Lung (tissue), 12 donors: ENCODE measurements around the gene GLIS1. TPM values are rescaled to one million over a fixed set of nuclear protein-coding genes. Genes with fewer than 3 reads are reported as not detected.

Experiments
- ATAC-seq: fragments of 200-7000 bp; cut with Tn5 transposase; one replicate; pipeline ENCODE4 v1.9.1; 2020; ENCODE audit warnings: moderate number of reproducible peaks; ENCODE audit not compliant: insufficient read depth, low FRiP score
- DNase-seq, 3 donors: peaks; one replicate each; pipeline ENCODE4 v3.0.0-alpha.2; 2013 to 2017
- H3K27ac ChIP-seq, 2 donors: one replicate each; pipeline ENCODE4 v1.5.1; 2013; ENCODE audit warnings: mild to moderate bottlenecking in 2 of 2, moderate library complexity in 2 of 2, control low read depth in 1 of 2, inconsistent platforms in 1 of 2, low read depth in 1 of 2, low read length in 1 of 2
- H3K27me3 ChIP-seq, 3 donors: one replicate each; pipeline ENCODE4 v1.5.1; 2013; ENCODE audit warnings: low read length in 2 of 3; ENCODE audit not compliant: control insufficient read depth in 3 of 3, insufficient read depth in 3 of 3
- H3K36me3 ChIP-seq, 4 donors: one replicate each; pipeline ENCODE4 v1.5.1; 2013; ENCODE audit warnings: low read length in 4 of 4, mild to moderate bottlenecking in 1 of 4, moderate library complexity in 1 of 4; ENCODE audit not compliant: control insufficient read depth in 4 of 4, insufficient read depth in 4 of 4
- H3K4me1 ChIP-seq, 5 donors: one replicate each; pipeline ENCODE4 v1.5.1; 2013; ENCODE audit warnings: low read length in 5 of 5, mild to moderate bottlenecking in 2 of 5, moderate library complexity in 1 of 5; ENCODE audit not compliant: control insufficient read depth in 5 of 5, insufficient read depth in 5 of 5
- H3K4me3 ChIP-seq: one replicate; pipeline ENCODE4 v1.5.1; 2013; ENCODE audit warnings: mild to moderate bottlenecking, control low read depth, moderate library complexity
- H3K9ac ChIP-seq, 2 donors: one replicate each; pipeline ENCODE4 v1.5.1; 2013; ENCODE audit warnings: low read length in 2 of 2, control low read depth in 1 of 2; ENCODE audit not compliant: insufficient read depth in 1 of 2
- H3K9me3 ChIP-seq, 4 donors: one replicate each; pipeline ENCODE4 v1.5.1; 2013; ENCODE audit warnings: low read length in 3 of 4, mild to moderate bottlenecking in 1 of 4, moderate library complexity in 1 of 4; ENCODE audit not compliant: control insufficient read depth in 4 of 4, insufficient read depth in 3 of 4
- WGBS, 2 donors: extraction: QIAGEN DNeasy Blood & Tissue Kit; methylation state at CpG; one replicate each; pipeline ENCODE4 v1.1.7; 2013; 5-methylcytosine and 5-hydroxymethylcytosine counted together
- polyA plus RNA-seq, 2 donors: library from polyadenylated mRNA; stranded (reverse); fragments of 200-250 nt; gene quantifications; one replicate each; pipeline ENCODE4 v1.2.1, GENCODE V29; 2013
- total RNA-seq, 2 donors: library from RNA; depleted of rRNA in 1 of 2; stranded (reverse); fragments of >200 nt in 1 of 2; gene quantifications; one replicate each; pipeline ENCODE4 v1.2.1, GENCODE V29; 2014 to 2021
- TF ChIP-seq, protein P1 (sequence below): IDR thresholded peaks from 2 replicates; pipeline ENCODE4 v1.5.1; 2012; ENCODE audit warnings: mild to moderate bottlenecking; ENCODE audit errors: control extremely low read depth, extremely low read depth
- donor health status: control.
- donor health status: control.
- donor health status: Bipolar disorder and iron deficiency.
- donor health status: healthy.
- donor health status: DM: yes; HTN: yes; CAD: no.

GLIS1 gene
- total and polyA plus RNA-seq, 4 donors: 0.05 to 0.18 (median 0.17) TPM; not detected in 1

DNA sequence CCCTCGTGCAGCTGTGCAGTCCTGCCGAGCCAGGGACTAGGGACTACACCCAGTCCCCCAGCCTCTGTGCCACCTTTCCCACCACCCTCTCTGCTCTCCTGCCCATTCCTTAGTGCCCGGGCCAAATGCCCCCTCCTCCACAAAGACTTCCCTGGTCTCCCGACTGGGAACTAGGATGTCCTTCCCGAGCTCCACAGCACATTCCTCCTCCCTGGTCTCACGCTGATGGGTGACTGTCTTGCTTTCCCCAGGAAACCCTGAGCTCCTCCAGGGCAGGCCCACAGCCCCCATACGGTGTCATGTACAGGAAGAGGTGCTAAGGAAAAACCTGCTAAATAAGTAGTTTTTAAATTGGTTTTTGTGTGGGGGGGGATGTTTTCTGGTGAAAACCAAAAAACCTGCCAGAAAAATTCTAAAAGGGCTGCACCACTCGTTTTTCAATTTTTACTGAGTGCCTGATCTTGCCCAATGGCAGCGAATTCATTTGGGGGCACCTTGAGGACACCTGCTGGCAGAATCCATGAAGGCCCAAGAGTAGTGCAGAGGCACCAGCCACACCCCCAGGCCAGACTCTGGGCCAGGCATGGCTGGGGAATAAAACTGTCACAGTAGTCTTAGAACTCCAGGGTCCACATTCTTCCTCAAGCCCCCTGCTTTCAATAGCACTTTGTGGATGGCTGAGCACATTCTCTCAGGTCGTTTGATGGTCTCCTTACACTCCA, 50.4 kb downstream of the GLIS1 start:
- Histone ChIP-seq H3K27me3 (peaks cover 0 to 29% (median 12%) of the 10 kb centered on the region in 3 donors), H3K9me3 (peaks cover 0 to 2% (median 0%) of the 10 kb centered on the region in 4 donors), H3K27ac (no peak overlapping the region), H3K4me3 (no peak overlapping the region), H3K36me3 (no peaks in the 10 kb centered on the region), H3K4me1 (peaks cover 0 to 11% (median 0%) of the 10 kb centered on the region in 5 donors), H3K9ac (no peak overlapping the region)
- no peak for ATAC-seq
- TF ChIP-seq, protein P1, sequence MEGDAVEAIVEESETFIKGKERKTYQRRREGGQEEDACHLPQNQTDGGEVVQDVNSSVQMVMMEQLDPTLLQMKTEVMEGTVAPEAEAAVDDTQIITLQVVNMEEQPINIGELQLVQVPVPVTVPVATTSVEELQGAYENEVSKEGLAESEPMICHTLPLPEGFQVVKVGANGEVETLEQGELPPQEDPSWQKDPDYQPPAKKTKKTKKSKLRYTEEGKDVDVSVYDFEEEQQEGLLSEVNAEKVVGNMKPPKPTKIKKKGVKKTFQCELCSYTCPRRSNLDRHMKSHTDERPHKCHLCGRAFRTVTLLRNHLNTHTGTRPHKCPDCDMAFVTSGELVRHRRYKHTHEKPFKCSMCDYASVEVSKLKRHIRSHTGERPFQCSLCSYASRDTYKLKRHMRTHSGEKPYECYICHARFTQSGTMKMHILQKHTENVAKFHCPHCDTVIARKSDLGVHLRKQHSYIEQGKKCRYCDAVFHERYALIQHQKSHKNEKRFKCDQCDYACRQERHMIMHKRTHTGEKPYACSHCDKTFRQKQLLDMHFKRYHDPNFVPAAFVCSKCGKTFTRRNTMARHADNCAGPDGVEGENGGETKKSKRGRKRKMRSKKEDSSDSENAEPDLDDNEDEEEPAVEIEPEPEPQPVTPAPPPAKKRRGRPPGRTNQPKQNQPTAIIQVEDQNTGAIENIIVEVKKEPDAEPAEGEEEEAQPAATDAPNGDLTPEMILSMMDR: no peak
- DNase-seq: no peak
- 62 to 67% methylated on average over 10 of the region's 10 CpGs for WGBS, 2 donors

DNA sequence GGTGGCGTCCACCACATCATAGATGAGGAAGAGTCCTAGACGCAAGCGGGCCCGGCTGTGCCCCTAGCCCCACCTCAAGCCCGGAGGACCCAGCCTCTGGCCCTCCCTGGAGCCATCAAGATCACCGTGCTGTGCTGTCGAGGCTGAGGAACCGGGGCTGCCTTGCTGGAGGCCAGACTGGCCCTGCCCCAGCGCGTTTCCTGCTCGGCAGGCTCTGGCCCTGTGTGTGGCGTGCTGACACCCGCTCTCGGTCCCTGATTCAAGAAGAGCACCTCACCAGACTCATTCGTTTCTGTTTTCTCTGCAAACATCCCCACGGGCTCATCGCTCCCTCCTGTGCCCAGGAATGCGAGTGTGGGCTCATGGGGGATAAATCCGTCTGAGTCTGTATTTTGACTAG, 51.1 kb downstream of the GLIS1 start:
- TF ChIP-seq, protein P1: no peak
- 81 to 89% methylated on average over 19 of the region's 19 CpGs for WGBS, 2 donors
- Histone ChIP-seq H3K27me3 (peaks cover 0 to 29% (median 16%) of the 10 kb centered on the region in 3 donors), H3K27ac (no peak overlapping the region), H3K9me3 (peaks cover 0 to 2% (median 0%) of the 10 kb centered on the region in 4 donors), H3K36me3 (no peaks in the 10 kb centered on the region), H3K4me3 (no peak overlapping the region), H3K9ac (no peak overlapping the region), H3K4me1 (peaks cover 0 to 11% (median 0%) of the 10 kb centered on the region in 5 donors)
- DNase-seq (no peak), ATAC-seq (no peak)

DNA sequence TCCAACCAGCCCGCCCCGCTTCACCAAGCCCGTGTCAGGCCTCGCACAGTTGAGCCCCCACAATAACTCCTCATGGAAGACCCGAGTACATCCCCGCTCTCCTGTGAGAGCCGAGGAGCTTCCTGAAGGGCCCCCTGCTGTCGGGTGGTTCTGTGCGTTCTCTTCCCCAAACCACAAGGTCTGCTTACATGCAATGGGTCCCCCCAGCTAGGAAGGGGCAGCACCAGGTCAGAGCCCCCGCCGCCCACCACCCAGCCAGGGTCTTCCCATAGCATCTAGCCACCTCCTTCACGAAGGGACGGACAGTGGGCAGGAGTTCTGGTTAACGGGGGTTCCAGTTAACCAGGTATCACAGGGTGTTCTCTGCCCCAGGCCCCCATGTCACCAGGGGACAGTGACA, 51.5 kb downstream of the GLIS1 start:
- no peak overlapping the region for H3K4me3 ChIP-seq
- H3K36me3 ChIP-seq: no peaks in the 10 kb centered on the region
- peaks cover 0 to 2% (median 0%) of the 10 kb centered on the region in 4 donors for H3K9me3 ChIP-seq
- peaks cover 0 to 29% (median 16%) of the 10 kb centered on the region in 3 donors for H3K27me3 ChIP-seq
- no peak for DNase-seq
- no peak overlapping the region for H3K9ac ChIP-seq
- ATAC-seq: no peak
- TF ChIP-seq, protein P1: no peak
- no peak overlapping the region for H3K27ac ChIP-seq
- 88% methylated on average over 14 of the region's 14 CpGs for WGBS, 2 donors
- peaks cover 0 to 11% (median 0%) of the 10 kb centered on the region in 5 donors for H3K4me1 ChIP-seq
